Esophagus muscularis mucosa (tissue), 3 donors: ENCODE results near the gene ZIC2.
"Not testable (repeated sequence)": the region's sequence is repeated elsewhere in the genome, so short reads cannot be mapped to it uniquely, and the experiment has no call there.

Source experiments
- POLR2A ChIP-seq: fragments of 450-650 bp; IDR thresholded peaks from one replicate; pipeline ENCODE4 v1.6.1; 2017; ENCODE audit warnings: antibody characterized with exemption, moderate library complexity, mild to moderate bottlenecking, low read depth
- POLR2AphosphoS5 ChIP-seq, 2 donors: sonication (generic); formaldehyde crosslinking; IDR thresholded peaks; one replicate each; pipeline ENCODE4 v1.6.1; 2017; ENCODE audit warnings: antibody characterized with exemption in 2 of 2
- TF ChIP-seq, protein P1 (sequence below), 3 experiments: fragments of 200-600 bp in 2 of 3; fragments of 450-650 bp in 1 of 3; sonication (generic) in 2 of 3; IDR thresholded peaks; one replicate each; pipeline ENCODE4 v1.5.1; 2017 to 2019; ENCODE audit warnings: antibody characterized with exemption in 3 of 3, mild to moderate bottlenecking in 2 of 3, moderate library complexity in 1 of 3

DNA sequence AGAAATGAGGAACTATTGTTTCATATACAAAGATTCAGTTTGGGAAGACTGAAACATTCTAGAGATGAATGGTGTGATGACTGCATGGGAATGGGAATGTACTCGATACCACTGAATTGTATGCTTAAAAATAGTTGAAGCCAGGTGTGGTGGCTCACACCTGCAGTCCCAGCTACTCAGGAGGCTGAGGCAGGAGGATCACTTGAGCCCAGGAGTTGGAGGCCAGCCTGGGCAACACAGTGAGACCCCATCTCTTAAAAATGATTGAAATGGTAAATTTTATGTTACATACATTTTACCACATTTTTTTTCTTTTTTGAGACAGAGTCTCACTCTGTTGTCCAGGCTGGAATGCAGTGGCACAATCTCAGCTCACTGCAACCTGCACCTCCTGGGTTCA, 29.9 kb upstream of the ZIC2 start:
- not testable (repeated sequence) for TF ChIP-seq POLR2AphosphoS5 (IDR thresholded peaks at IDR 0.05); POLR2A
- TF ChIP-seq, protein P1, sequence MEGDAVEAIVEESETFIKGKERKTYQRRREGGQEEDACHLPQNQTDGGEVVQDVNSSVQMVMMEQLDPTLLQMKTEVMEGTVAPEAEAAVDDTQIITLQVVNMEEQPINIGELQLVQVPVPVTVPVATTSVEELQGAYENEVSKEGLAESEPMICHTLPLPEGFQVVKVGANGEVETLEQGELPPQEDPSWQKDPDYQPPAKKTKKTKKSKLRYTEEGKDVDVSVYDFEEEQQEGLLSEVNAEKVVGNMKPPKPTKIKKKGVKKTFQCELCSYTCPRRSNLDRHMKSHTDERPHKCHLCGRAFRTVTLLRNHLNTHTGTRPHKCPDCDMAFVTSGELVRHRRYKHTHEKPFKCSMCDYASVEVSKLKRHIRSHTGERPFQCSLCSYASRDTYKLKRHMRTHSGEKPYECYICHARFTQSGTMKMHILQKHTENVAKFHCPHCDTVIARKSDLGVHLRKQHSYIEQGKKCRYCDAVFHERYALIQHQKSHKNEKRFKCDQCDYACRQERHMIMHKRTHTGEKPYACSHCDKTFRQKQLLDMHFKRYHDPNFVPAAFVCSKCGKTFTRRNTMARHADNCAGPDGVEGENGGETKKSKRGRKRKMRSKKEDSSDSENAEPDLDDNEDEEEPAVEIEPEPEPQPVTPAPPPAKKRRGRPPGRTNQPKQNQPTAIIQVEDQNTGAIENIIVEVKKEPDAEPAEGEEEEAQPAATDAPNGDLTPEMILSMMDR (IDR thresholded peaks at IDR 0.05) = not testable (repeated sequence)
